Mesothelial cell of epicardium (in vitro differentiated cells): ENCODE measurements around the gene AUTS2. TPM values are rescaled to one million over a fixed set of nuclear protein-coding genes. Genes with fewer than 3 reads are reported as not detected.

Source experiments
- DNase-seq, 2 experiments: peaks; one replicate each; pipeline ENCODE4 v3.0.0; 2021; ENCODE audit warnings: low spot score in 2 of 2; ENCODE audit not compliant: unreplicated experiment in 2 of 2
- H3K27ac Mint-ChIP-seq: 2 replicates; pipeline ENCODE4 v1.8.0; 2021; ENCODE audit warnings: mixed read lengths
- H3K27me3 Mint-ChIP-seq: 2 replicates; pipeline ENCODE4 v1.8.0; 2021; ENCODE audit warnings: low read depth, mixed read lengths
- H3K36me3 Mint-ChIP-seq: 2 replicates; pipeline ENCODE4 v1.8.0; 2021; ENCODE audit warnings: mixed read lengths
- H3K4me1 Mint-ChIP-seq: 2 replicates; pipeline ENCODE4 v1.8.0; 2021; ENCODE audit warnings: mixed read lengths
- H3K4me3 Mint-ChIP-seq: 2 replicates; pipeline ENCODE4 v1.8.0; 2021; ENCODE audit warnings: mild to moderate bottlenecking, moderate library complexity, mixed read lengths
- H3K9me3 Mint-ChIP-seq: 2 replicates; pipeline ENCODE4 v1.8.0; 2021; ENCODE audit warnings: mixed read lengths
- total RNA-seq: library from RNA; stranded (reverse); gene quantifications from 3 replicates; pipeline ENCODE4 v1.2.1, GENCODE V29; 2021
- TF ChIP-seq, protein P1 (sequence below): fragments of 200-600 bp; sonication (generic); IDR thresholded peaks from one replicate; pipeline ENCODE4 v1.5.0; 2021; ENCODE audit warnings: antibody characterized with exemption; ENCODE audit not compliant: unreplicated experiment

Gene AUTS2
- total RNA-seq, 1 donor from 2014 or later: 135 TPM

DNA sequence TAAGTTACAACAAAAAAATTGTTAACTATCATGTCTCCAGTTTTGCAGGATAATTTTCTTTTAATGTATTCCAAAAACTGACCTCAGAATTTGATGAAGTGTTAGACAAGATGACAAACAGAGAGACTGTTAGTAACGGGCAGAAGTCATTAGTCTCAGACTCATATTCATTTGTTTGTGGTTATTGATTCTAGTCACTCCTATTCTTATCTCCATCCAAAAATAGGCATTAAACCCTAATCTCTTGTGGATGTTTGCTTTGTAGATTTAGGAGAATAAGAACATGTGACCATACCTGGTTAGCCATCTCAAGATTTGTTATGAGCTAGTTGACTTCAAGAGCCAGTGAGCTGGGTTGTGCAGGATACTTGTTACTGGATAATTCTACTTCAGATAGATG lies 261.1 kb downstream of the AUTS2 start:
- TF ChIP-seq, protein P1, sequence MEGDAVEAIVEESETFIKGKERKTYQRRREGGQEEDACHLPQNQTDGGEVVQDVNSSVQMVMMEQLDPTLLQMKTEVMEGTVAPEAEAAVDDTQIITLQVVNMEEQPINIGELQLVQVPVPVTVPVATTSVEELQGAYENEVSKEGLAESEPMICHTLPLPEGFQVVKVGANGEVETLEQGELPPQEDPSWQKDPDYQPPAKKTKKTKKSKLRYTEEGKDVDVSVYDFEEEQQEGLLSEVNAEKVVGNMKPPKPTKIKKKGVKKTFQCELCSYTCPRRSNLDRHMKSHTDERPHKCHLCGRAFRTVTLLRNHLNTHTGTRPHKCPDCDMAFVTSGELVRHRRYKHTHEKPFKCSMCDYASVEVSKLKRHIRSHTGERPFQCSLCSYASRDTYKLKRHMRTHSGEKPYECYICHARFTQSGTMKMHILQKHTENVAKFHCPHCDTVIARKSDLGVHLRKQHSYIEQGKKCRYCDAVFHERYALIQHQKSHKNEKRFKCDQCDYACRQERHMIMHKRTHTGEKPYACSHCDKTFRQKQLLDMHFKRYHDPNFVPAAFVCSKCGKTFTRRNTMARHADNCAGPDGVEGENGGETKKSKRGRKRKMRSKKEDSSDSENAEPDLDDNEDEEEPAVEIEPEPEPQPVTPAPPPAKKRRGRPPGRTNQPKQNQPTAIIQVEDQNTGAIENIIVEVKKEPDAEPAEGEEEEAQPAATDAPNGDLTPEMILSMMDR: no peak
- H3K36me3 Mint-ChIP-seq: no peaks in the 10 kb centered on the region
- no peak overlapping the region for H3K4me3 Mint-ChIP-seq
- peaks cover 86% of the 10 kb centered on the region for H3K4me1 Mint-ChIP-seq
- H3K9me3 Mint-ChIP-seq: no peaks in the 10 kb centered on the region
- H3K27ac Mint-ChIP-seq: no peak overlapping the region
- DNase-seq: no peak
- no peaks in the 10 kb centered on the region for H3K27me3 Mint-ChIP-seq

DNA sequence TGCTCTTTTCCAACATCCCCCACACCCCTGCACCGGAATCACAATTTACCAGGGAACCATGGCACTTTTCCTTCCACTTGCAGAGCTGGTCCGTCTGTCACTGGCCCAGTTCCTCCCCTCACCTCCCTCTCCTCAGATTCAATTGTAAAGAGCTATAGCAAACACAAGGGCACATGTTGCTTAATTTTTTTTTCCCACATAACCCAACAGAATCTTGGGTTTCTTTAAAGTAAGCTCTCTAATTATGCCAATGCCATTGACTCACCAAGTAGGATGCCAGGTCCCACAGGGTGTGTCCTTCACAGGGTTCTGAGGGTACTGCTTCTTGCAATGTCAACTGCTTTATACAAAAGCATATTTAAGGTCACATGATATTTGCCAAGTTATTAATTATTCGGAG lies 262.2 kb downstream of the AUTS2 start:
- DNase-seq: no peak
- Mint-ChIP-seq H3K36me3 (no peaks in the 10 kb centered on the region), H3K9me3 (no peaks in the 10 kb centered on the region), H3K27me3 (no peaks in the 10 kb centered on the region), H3K4me1 (peaks cover 91% of the 10 kb centered on the region), H3K4me3 (no peak overlapping the region), H3K27ac (no peak overlapping the region)
- TF ChIP-seq, protein P1: no peak

DNA sequence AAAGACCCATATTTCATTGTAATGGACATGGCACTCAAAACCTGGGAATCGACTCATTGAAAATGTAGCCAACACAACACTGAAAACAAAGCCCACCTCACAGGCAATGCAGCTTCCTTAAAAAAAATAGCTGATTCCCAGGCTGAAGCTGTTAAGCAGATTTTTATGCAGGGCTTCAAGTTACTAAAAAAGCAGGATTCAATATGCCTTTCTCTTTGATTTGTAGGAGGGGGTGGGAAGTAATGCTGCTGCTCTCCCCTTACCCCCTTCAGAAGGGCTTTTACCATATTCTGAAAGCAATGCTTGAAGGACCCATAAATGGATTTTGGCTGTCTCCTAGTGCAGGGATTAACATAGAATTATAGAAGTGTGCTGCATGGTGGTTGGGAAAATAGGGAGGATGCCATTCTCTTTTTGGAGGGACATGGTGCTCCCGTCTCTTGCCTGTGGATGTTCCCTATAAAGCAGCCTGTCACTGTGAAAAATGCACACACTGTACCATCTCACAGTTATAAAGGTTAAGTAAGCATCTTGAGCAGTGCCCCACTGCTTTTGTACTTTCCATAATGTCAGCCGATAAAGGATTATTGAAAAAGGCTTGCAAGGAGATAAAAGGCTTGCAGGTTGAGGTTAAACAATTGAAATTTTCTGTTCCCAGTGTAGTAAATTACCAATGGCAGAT lies 262.8 kb downstream of the AUTS2 start:
- TF ChIP-seq, protein P1: no peak
- H3K4me1 Mint-ChIP-seq: peaks cover 91% of the 10 kb centered on the region
- no peaks in the 10 kb centered on the region for H3K27me3 Mint-ChIP-seq
- peak overlapping the region; percentile 26 for H3K27ac Mint-ChIP-seq
- H3K9me3 Mint-ChIP-seq: no peaks in the 10 kb centered on the region
- DNase-seq: no peak
- no peaks in the 10 kb centered on the region for H3K36me3 Mint-ChIP-seq
- no peak overlapping the region for H3K4me3 Mint-ChIP-seq

DNA sequence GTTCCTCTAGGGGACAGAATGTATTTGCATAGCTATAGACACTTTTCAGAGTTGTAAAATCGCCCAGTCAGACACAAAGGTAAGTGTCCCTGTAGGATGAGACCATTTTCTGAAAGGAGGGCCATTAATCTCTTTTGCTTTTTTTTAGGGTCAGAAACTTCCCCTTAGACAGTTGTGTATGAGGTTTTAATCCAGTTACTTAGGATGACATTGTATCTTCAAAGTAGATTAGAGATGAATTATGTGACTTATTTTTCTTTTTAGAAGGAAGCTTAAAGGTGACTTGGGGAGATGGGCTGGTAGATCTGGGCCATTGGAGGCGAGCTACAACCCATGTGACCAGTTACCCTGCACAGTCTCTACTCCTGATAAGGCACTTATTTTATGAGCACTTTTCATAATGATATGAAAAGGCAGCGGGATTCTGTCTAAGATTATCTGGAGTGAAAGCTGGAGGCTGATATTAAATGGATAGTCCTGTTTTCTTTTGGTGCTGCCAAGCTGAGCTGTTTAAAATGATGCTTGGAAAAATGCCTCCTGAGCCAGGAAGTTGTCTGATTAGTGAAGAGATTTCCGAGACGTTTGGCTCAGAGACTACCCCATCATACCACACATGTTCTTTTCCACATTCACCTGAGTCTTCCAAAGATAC lies 264.3 kb downstream of the AUTS2 start:
- no peaks in the 10 kb centered on the region for H3K9me3 Mint-ChIP-seq
- H3K27ac Mint-ChIP-seq: peak overlapping the region; percentile 39
- TF ChIP-seq, protein P1: no peak
- H3K4me3 Mint-ChIP-seq: no peak overlapping the region
- no peak for DNase-seq
- H3K4me1 Mint-ChIP-seq: peaks cover 84% of the 10 kb centered on the region
- H3K36me3 Mint-ChIP-seq: no peaks in the 10 kb centered on the region
- no peaks in the 10 kb centered on the region for H3K27me3 Mint-ChIP-seq

DNA sequence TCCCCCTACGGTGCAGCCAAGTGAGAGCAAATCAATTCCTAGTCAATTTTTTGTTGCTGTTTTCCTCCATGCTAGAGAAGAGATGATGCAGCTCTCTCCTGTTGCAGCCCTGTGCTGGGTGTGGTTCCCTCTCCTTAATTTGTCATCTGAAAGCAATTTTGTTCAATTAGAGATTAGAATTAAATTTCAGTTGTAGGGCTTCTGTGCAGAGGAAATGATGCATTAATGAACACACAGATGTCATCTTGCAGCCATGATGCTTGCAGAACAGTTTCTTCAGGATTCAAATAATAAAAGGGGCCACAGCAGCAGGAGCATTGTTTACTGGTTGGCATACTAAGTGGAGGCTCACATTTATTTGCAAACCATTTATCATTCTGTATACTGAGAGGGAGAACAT lies 266.0 kb downstream of the AUTS2 start:
- no peaks in the 10 kb centered on the region for H3K27me3 Mint-ChIP-seq
- no peak for DNase-seq

More for the DNA sequence above, 266.0 kb downstream of the AUTS2 start:
- H3K36me3 Mint-ChIP-seq: no peaks in the 10 kb centered on the region
- peaks cover 70% of the 10 kb centered on the region for H3K4me1 Mint-ChIP-seq
- H3K4me3 Mint-ChIP-seq: no peak overlapping the region
- no peaks in the 10 kb centered on the region for H3K9me3 Mint-ChIP-seq
- TF ChIP-seq, protein P1: no peak
- no peak overlapping the region for H3K27ac Mint-ChIP-seq
